OCI-LY7 (cell line): ENCODE results near the gene RCL1.

Source experiments
- CTCF ChIP-seq: fragments of 200-600 bp; sonication (generic); conservative IDR thresholded peaks from 2 replicates; pipeline ENCODE4 v1.5.1; 2014; ENCODE audit warnings: mild to moderate bottlenecking, antibody characterized with exemption, low read length, moderate library complexity, mixed read lengths
- EZH2phosphoT487 ChIP-seq: fragments of 200-600 bp; sonication (generic); IDR thresholded peaks from 2 replicates; pipeline ENCODE4 v1.6.1; 2018; ENCODE audit warnings: low read depth, borderline replicate concordance, mild to moderate bottlenecking, mixed run types, antibody characterized with exemption, low read length, moderate library complexity, mixed read lengths

DNA sequence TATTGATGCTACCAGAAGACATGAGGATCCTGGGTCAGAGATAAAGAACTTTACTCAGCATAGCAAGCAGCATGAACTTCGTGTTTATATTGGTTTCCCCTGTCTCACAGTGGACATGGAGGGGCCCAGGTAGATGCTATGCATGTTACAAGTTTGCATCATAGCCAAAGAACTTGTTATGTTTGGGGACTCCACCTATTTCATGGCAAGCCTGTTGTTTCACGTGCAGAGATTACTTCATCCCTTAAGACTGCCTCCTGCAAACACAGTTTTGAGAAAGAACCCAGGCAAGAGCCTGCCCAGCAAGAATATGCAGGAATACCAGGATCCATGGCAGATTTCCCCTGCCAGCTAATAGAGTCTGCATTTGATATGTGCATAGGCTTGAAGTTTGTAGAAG, 68.4 kb downstream of the RCL1 start:
- TF ChIP-seq CTCF (no peak), EZH2phosphoT487 (no peak)
